Uterus (tissue), 2 donors: ENCODE results near the gene SCN2A.

Experiments used
- CTCF ChIP-seq, 4 experiments: fragments of 200-600 bp in 2 of 4; fragments of 450-650 bp in 2 of 4; sonication (generic) in 2 of 4; IDR thresholded peaks; one replicate each; pipeline ENCODE4 v1.5.1; 2016 to 2019; ENCODE audit warnings: antibody characterized with exemption in 4 of 4, mild to moderate bottlenecking in 2 of 4, moderate library complexity in 1 of 4
- POLR2A ChIP-seq, 2 donors: fragments of 450-650 bp; IDR thresholded peaks; one replicate each; pipeline ENCODE4 v1.6.1; 2016; ENCODE audit warnings: antibody characterized with exemption in 2 of 2, mild to moderate bottlenecking in 1 of 2, moderate library complexity in 1 of 2

DNA sequence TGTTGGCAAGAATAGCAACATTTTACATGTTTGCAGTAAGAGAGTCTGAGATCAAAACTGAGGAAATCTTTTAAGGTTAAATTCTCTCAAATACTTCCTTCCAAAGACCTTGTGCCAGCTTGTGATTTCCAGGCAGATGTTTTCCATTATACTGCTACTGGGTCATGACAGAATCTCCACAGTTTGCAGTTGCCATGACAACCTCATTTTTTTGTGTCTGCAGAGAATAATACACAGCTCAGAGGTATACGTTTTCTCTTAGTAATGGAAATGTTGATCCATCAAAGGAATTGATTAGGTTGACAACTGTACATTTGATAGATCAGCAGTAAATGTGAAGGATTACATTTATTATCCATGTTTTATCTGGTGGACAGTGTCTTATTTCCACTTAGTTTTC is 201.2 kb downstream of the SCN2A start:
- TF ChIP-seq CTCF (IDR thresholded peaks at IDR 0.05) (no peak), POLR2A (IDR thresholded peaks at IDR 0.05) (no peak)
